Activated T-helper 9 cell treated with anti-CD3 and anti-CD28 coated beads, Interleukin-2, amount 50 U/mL, for 16 hours (primary cell): ENCODE measurements around the gene GOLPH3.
"Not testable (repeated sequence)": the region's sequence is repeated elsewhere in the genome, so short reads cannot be mapped to it uniquely, and the experiment has no call there.

Source experiments
- DNase-seq: peaks from one replicate; pipeline ENCODE4 v3.0.0-alpha.2; 2020; ENCODE audit warnings: low read depth

The GOLPH3 gene

DNA sequence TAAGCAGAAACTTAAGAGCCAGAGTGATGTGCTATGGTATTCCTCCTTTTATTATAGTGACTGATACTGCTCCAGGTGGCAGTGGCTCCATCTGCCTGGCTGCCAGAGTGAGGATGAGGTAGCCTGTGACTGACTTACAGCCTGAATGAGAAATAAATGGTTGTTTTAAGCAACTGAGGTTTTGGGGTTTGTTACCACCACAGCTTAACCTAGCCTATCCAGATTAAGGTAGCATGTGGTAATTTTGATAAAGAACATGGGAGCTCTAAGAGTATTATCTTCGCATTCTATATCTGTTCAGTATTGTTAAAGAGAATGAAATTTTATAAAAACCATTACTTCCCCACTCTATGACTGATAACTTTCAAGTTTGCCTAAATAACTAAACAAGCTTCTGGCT lies 39.0 kb downstream of the GOLPH3 start:
- DNase-seq, result no peak

DNA sequence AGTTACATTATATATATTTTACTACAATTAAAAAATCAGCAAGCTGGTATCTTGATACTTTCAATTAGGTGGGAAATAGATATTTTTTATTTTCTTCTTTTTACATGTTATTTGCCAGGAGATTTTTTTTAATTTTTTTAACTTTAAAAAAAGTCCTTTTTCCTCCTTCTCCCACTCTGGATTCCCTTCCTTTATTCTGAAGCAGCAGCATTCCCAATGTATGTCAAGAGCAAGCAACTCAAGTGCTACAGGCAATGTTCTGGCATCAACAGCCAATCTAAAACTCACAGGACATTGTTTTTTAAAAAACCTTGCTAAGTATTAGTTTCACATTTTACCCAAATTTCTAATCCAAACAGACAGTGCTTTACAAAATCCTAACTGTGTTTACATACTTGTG lies 41.4 kb downstream of the GOLPH3 start:
- no peak for DNase-seq

GRCh38 chr5:32131604-32132003 lies 42.5 kb downstream of the GOLPH3 start:
- DNase-seq, result no peak

DNA sequence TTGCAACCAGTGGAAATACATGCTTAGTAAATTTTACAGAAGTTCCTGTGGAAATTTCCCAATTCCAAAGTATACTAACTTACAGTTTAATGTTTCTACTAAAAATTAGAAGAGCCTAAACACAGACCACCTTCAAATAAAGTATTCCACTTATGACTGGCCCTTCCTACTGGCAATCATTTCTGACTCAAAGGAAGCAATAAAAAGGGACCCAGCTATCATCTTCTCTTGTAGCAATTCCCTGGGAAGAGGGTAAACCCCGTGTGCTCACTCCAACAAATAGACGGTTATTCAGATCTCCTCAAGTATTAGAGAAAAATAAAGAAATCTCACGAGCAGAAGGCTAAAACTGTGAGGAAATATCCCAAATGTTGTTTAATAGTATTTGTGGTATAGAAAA lies 43.3 kb downstream of the GOLPH3 start:
- DNase-seq, result no peak

- DNase-seq, result no peak
Observed at GRCh38 chr5:32129074-32129598, 45.0 kb downstream of the GOLPH3 start.

DNA sequence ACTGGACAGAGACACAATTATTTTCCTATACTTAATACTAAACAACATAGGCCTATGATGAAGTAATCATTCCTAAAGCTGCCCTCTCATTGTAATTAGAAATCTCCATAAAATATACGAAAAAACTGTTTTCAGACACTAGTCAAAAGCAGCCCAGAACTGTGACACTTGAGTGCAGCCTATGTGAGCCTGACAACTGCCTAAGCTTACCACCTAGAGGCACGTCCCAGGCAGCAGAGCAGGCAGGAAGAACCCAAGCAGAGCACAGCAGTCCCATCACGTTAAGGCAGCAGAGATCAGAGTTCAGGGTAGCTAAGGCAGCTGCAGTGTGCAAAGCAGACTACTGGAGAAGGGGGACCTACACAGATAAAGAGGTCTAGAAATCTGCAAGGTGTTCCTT lies 46.4 kb downstream of the GOLPH3 start:
- DNase-seq, result no peak

GRCh38 chr5:32126691-32127090 lies 47.4 kb downstream of the GOLPH3 start:
- no peak for DNase-seq

GRCh38 chr5:32123889-32124676 lies 50.0 kb downstream of the GOLPH3 start:
- DNase-seq, result no peak

DNA sequence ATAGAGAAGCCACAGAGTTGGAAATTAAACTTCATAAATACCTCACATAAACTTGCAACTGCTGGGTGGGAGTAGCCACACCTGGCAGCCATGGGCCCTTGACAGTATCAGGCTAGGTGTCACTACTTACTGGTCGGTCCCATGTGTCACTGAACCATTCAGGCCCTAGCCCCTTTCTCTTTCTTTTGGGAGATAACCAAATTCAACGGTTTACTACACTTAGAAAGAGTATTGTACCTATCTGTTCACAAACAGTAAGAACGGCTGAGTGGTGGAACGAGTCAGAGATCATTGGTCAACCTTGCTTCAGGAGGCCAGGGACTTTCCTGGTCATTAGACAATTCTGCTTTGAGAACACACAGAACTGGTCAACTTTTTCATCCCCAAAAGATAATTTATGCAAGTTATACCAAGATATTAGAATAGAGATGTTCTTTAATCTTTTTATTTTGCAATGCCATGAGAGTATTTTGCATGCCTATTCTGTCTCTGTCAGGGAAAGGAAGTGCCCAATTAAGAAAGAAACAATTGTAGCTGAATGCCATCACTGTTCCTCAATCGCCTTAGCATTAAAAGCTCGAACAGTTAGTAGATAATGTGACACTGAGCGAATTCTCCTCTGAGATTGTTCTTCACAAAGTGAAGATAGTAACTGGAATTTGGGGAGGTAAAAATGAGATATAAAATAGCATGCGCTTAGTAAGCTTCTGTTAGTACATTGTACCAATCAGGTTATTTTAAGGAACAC lies 50.9 kb downstream of the GOLPH3 start:
- DNase-seq, result no peak

DNA sequence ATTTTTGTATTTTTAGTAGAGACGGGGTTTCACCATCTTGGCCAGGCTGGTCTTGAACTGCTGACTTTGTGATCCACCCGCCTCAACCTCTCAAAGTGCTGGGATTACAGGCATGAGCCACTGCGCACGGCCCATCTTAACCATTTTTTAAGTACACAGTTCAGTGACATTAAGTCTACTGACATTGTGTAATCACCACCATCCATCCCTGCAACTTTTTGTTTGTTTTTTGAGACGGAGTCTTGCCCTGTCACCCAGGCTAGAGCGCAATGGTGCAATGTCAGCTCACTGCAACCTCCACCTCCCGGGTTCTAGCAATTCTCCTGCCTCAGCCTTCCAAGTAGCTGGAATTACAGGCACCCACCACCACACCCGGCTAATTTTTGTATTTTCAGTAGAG lies 55.2 kb downstream of the GOLPH3 start:
- DNase-seq, result not testable (repeated sequence)

DNA sequence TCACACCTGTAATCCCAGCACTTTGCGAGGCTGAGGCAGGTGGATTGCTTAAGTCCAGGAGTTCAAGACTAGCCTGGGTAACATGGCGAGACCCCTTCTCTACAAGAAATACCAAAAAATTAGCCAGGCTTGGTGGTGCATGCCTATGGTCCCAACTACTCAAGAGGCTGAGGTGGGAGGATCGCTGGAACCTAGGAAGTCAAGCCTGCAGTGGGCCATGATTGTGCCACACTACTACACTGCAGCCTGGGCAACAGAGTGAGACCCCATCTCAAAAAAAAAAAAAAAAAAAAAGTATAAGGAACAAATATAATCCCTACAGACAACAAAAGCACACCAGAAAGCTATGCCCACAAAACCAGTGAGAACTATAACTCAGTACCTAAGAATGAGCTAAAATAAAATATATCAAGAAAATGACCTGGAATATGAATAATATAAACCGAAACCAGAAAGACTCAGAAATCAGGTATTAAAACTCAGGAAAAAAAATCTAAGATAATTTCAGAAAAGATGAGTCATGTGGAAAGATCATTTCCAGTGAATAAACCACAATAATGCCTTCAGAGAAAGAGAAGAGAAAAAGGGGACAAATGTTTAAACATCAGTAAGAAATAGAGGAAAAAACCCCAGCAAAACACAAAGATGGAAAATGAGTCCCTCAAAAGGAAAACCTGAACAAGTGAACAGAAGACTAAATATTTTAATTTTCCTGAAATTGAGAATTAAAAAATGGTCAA lies 57.4 kb downstream of the GOLPH3 start:
- no peak for DNase-seq

GRCh38 chr5:32115985-32116384 lies 58.1 kb downstream of the GOLPH3 start:
- no peak for DNase-seq

- no peak for DNase-seq
Observed at GRCh38 chr5:32110111-32110696, 63.9 kb downstream of the GOLPH3 start.

DNA sequence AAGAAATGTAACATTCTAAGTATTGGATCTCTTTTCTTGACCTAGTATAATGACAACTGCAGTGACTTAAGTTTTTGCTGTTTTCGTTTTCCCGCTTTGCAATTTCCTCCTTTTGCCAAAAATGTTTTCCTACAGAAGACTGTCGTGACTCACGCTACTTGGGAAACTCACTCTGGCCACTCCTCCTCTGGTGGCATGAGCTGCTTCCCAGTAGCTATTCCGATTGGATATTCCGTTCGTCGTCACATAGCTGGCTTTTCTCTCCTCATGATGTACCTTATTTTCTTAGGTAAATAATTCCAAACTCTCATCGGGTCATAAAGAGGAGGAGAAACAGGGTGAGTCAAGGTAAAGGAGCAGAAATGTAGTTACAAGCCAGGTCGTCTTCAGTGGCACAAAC lies 64.9 kb downstream of the GOLPH3 start:
- DNase-seq, result no peak

DNA sequence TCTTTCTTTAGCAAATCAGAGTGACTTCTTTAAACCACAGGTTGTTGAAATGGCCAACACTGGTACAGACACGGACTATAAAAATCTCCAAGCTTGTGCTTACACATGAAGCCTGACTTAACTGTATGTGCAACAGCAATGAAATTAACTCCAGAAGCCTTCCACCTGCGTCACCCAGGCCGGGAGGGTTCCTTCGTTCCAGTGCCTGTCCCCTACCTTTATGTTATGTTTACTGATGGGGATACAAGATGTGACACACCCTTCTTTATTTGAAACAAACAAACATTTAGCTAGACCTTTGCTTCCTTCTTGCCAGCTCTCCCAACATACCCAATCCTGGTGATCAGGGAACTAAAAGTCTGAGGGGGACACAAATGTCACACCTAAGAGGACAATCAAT lies 66.0 kb downstream of the GOLPH3 start:
- DNase-seq, result no peak

- no peak for DNase-seq
Observed at GRCh38 chr5:32107291-32107690, 66.8 kb downstream of the GOLPH3 start.

DNA sequence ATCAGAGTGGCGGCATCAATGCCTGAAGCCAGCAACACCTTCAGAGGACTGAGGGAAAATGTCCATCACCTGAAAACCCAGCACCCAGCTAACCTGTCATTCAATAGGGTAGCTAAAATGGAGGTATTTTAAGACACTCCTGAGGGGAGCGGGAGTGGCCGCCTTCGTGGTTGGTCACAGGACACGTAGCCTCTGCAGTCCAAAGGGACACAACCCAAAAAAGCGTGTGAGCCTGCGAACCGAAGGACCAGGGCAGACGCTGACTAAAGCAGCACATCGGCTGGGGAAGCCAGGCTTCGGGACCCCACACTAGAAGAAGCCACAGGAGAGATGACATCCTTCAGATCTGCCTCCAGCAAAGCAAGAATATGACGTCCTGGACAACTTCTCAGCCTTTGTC lies 70.6 kb downstream of the GOLPH3 start:
- no peak for DNase-seq

GRCh38 chr5:32102254-32102986 lies 71.7 kb downstream of the GOLPH3 start:
- DNase-seq, result no peak

GRCh38 chr5:32100691-32101302 lies 73.3 kb downstream of the GOLPH3 start:
- DNase-seq, result no peak

DNA sequence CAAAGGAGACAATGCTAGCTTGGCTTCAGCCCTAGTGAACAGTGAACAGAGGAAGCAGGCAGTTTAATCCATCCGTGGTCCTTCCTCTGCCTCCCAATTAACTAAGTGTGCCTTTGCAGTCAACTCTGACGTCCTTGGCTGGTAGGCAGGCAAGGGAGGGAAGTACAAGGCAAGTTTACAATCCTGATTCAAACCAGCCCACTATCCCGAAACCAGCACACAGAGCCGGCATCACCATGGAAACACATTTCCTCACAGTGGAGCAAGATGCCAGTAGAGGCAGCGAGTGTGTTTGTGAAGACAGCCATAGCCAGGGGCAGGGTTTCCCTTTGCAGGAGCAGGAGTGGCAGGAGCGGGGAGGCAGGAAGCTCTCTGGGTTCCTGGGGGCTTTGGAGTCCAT lies 73.9 kb downstream of the GOLPH3 start:
- no peak for DNase-seq

- DNase-seq, result no peak
Observed at GRCh38 chr5:32099486-32100035, 74.6 kb downstream of the GOLPH3 start.
